ENCODE data around the gene DNMT1.
"Not testable (repeated sequence)": the region's sequence is repeated elsewhere in the genome, so short reads cannot be mapped to it uniquely, and the experiment has no call there.

DNMT1 gene

GRCh38 chr19:10194500-10195198 is at the start of gene DNMT1:
DNMT1 (minus strand) TSS chr19:10194953; CDS start chr19:10194899, 54 bp downstream.
- Histone ChIP-seq H3K4me1 (ENCODE audit: control insufficient read depth, insufficient read depth, low read length) (no peaks in the 10 kb centered on the region), H3K27me3 (ENCODE audit: control insufficient read depth, insufficient read depth, low read length) (no peaks in the 10 kb centered on the region)

GRCh38 chr19:10243606-10244005 is 48.9 kb upstream of the DNMT1 start:
- H3K4me1 ChIP-seq (ENCODE audit: control insufficient read depth, insufficient read depth, low read length), result peaks cover 5% of the 10 kb centered on the region; the same call in 1 of the 2 replicates
- no peaks in the 10 kb centered on the region for H3K27me3 ChIP-seq (ENCODE audit: control insufficient read depth, insufficient read depth, low read length)
- no peak overlapping the region for H3K27ac ChIP-seq (ENCODE audit: low read depth, low read length)
- H3K9me3 ChIP-seq (ENCODE audit: control insufficient read depth, insufficient read depth, low read length), result no peaks in the 10 kb centered on the region
- no peaks in the 10 kb centered on the region for H3K36me3 ChIP-seq (ENCODE audit: control insufficient read depth, insufficient read depth, low read length)
- no peak overlapping the region for H3K4me3 ChIP-seq (ENCODE audit: low read depth, low read length)
- H3K9ac ChIP-seq (ENCODE audit: low read depth, low read length), result no peak overlapping the region

More at GRCh38 chr19:10194500-10195198, at the start of gene DNMT1:
- H3K27ac ChIP-seq (ENCODE audit: low read depth, low read length), result peak within 1 kb of the TSS; percentile 95
- peaks cover 15% of the 10 kb centered on the region for H3K36me3 ChIP-seq (ENCODE audit: control insufficient read depth, insufficient read depth, low read length)
- H3K9ac ChIP-seq (ENCODE audit: low read depth, low read length), result peak within 1 kb of the TSS; percentile 83
- H3K4me3 ChIP-seq (ENCODE audit: low read depth, low read length), result peak within 1 kb of the TSS; percentile 85
- H3K9me3 ChIP-seq (ENCODE audit: control insufficient read depth, insufficient read depth, low read length), result no peaks in the 10 kb centered on the region

DNA sequence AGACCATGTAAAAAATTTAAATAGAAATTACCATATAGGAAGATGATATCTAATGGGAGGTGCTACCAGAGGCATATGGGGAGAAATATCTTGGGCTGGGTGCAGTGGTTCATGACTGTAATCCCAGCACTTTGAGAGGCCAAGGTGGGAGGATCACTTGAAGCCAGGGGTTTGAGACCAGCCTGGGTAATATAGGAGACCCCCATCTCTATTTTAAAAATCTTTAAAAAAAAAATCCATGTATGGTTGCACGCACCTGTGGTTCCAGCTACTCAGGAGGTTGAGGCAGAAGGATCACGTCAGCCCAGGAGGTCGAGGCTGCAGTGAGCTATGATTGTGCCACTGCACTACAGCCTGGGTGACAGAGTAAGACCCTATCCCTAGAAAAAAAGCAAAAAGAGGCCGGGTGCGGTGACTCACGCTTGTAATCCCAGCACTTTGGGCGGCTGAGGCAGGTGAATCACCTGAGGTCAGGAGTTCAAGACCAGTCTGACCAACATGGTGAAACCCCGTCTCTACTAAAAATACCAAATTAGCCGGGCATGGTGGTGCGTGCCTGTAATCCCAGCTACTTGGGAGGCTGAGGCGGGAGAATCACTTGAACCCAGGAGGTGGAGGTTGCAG is 47.2 kb upstream of the DNMT1 start:
- not testable (repeated sequence) for H3K36me3 ChIP-seq (ENCODE audit: control insufficient read depth, insufficient read depth, low read length); H3K4me3 ChIP-seq (ENCODE audit: low read depth, low read length); H3K27ac ChIP-seq (ENCODE audit: low read depth, low read length); H3K9ac ChIP-seq (ENCODE audit: low read depth, low read length); H3K9me3 ChIP-seq (ENCODE audit: control insufficient read depth, insufficient read depth, low read length); H3K4me1 ChIP-seq (ENCODE audit: control insufficient read depth, insufficient read depth, low read length); H3K27me3 ChIP-seq (ENCODE audit: control insufficient read depth, insufficient read depth, low read length)

DNA sequence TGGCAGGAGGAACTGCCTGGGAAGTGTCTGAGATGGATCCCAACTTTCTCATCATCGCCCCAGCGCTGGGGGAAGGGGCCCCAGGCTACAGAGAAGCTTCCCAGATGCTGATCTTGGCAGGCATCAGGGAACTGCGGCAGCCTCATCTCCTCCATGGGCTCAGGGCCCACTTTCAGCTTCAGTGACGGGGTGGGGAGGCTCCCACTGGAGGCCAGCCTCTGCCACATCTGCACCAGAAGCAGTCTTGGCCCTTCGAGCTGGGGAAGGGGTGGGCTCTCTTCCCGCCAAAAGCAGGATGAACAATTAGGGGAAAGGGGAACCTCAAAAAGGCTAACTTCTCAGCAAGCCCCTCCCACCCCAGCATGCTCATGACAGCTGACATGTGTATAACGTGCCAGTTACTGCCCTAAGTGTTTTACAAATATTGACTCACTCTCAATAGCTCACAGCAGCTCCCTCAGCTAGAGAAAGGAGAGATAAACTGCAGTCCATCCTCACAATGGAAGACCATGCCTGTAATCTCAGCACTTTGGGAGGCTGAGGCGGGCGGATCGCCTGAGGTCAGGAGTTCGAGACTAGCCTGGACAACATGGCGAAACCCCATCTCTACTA is 43.5 kb upstream of the DNMT1 start:
- Histone ChIP-seq H3K36me3 (ENCODE audit: control insufficient read depth, insufficient read depth, low read length) (no peaks in the 10 kb centered on the region), H3K9me3 (ENCODE audit: control insufficient read depth, insufficient read depth, low read length) (no peaks in the 10 kb centered on the region), H3K27ac (ENCODE audit: low read depth, low read length) (no peak overlapping the region), H3K4me1 (ENCODE audit: control insufficient read depth, insufficient read depth, low read length) (peaks cover 5% of the 10 kb centered on the region; the same call in 1 of the 2 replicates), H3K9ac (ENCODE audit: low read depth, low read length) (no peak overlapping the region), H3K4me3 (ENCODE audit: low read depth, low read length) (no peak overlapping the region), H3K27me3 (ENCODE audit: control insufficient read depth, insufficient read depth, low read length) (no peaks in the 10 kb centered on the region)

DNA sequence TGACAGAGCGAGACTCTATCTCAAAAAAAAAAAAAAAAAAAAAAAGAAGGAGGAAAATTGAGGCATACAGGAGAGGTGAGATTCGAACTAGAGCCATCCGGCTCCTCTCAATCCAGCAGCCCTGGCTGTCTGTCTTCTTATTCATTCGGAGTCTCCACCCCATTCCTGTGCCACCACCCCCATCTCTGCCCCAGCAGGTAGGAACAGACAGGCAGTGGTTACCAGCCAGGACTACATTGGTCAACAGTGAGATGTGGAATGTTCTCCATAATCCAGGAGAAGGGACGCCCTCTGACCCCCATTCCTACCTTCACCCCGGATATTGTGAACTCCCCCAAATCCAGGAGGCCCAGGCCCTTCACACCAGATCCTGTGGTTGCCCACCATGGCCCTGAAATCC is 42.9 kb upstream of the DNMT1 start:
- Histone ChIP-seq H3K9me3 (ENCODE audit: control insufficient read depth, insufficient read depth, low read length) (no peaks in the 10 kb centered on the region), H3K4me1 (ENCODE audit: control insufficient read depth, insufficient read depth, low read length) (peaks cover 3% of the 10 kb centered on the region; the same call in 1 of the 2 replicates), H3K9ac (ENCODE audit: low read depth, low read length) (no peak overlapping the region), H3K4me3 (ENCODE audit: low read depth, low read length) (no peak overlapping the region), H3K27ac (ENCODE audit: low read depth, low read length) (no peak overlapping the region), H3K27me3 (ENCODE audit: control insufficient read depth, insufficient read depth, low read length) (no peaks in the 10 kb centered on the region), H3K36me3 (ENCODE audit: control insufficient read depth, insufficient read depth, low read length) (no peaks in the 10 kb centered on the region)

DNA sequence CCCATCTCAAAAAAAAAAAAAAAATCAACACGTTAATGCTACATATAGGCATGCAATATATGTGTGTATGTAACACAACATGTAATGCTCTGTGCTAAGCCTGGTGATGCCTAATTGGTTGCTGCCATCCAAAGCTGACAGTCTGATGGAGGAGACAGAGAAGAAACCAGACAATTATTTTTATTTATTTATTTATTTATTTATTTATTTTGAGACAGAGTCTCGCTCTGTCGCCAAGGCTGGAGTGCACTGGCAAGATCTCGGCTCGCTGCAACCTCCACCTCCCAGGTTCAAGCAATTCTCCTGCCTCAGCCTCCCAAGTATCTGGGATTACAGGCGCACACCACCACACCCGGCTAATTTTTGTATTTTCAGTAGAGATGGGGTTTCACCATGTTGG is 40.7 kb upstream of the DNMT1 start:
- H3K4me1 ChIP-seq (ENCODE audit: control insufficient read depth, insufficient read depth, low read length); H3K9ac ChIP-seq (ENCODE audit: low read depth, low read length); H3K27ac ChIP-seq (ENCODE audit: low read depth, low read length): not testable (repeated sequence)

DNA sequence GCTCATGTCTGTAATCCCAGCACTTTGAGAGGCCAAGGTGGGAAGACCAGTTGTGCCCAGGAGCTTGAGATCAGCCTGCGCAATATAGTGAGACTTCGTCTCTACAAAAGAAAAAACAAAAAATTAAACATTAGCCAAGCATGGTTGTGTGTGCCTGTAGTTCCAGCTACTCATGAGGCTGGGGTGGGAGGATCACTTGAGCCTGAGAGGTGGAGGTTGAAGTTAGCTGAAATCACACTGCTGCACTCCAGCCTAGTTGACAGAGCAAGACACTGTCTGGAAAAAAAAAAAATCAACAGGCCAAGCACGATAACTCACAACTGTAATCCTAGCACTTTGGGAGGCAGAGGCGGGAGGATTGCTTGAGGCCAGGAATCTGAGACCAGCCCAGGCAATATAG is 40.2 kb upstream of the DNMT1 start:
- Histone ChIP-seq H3K27ac (ENCODE audit: low read depth, low read length) (no peak overlapping the region), H3K9ac (ENCODE audit: low read depth, low read length) (no peak overlapping the region), H3K4me1 (ENCODE audit: control insufficient read depth, insufficient read depth, low read length) (no peaks in the 10 kb centered on the region)

More for the DNA sequence above, 40.7 kb upstream of the DNMT1 start:
- not testable (repeated sequence) for H3K4me3 ChIP-seq (ENCODE audit: low read depth, low read length); H3K9me3 ChIP-seq (ENCODE audit: control insufficient read depth, insufficient read depth, low read length); H3K27me3 ChIP-seq (ENCODE audit: control insufficient read depth, insufficient read depth, low read length); H3K36me3 ChIP-seq (ENCODE audit: control insufficient read depth, insufficient read depth, low read length)

GRCh38 chr19:10233946-10234345 is 39.2 kb upstream of the DNMT1 start:
- Histone ChIP-seq H3K36me3 (ENCODE audit: control insufficient read depth, insufficient read depth, low read length) (no peaks in the 10 kb centered on the region), H3K27ac (ENCODE audit: low read depth, low read length) (no peak overlapping the region), H3K9me3 (ENCODE audit: control insufficient read depth, insufficient read depth, low read length) (no peaks in the 10 kb centered on the region), H3K4me1 (ENCODE audit: control insufficient read depth, insufficient read depth, low read length) (peaks cover 3% of the 10 kb centered on the region; the same call in 1 of the 2 replicates), H3K4me3 (ENCODE audit: low read depth, low read length) (no peak overlapping the region), H3K9ac (ENCODE audit: low read depth, low read length) (no peak overlapping the region), H3K27me3 (ENCODE audit: control insufficient read depth, insufficient read depth, low read length) (no peaks in the 10 kb centered on the region)

More for the DNA sequence above, 40.2 kb upstream of the DNMT1 start:
- H3K4me3 ChIP-seq (ENCODE audit: low read depth, low read length), result no peak overlapping the region
- no peaks in the 10 kb centered on the region for H3K9me3 ChIP-seq (ENCODE audit: control insufficient read depth, insufficient read depth, low read length)
- no peaks in the 10 kb centered on the region for H3K27me3 ChIP-seq (ENCODE audit: control insufficient read depth, insufficient read depth, low read length)
- H3K36me3 ChIP-seq (ENCODE audit: control insufficient read depth, insufficient read depth, low read length), result no peaks in the 10 kb centered on the region

GRCh38 chr19:10231612-10232228 is 37.0 kb upstream of the DNMT1 start:
- Histone ChIP-seq H3K9me3 (ENCODE audit: control insufficient read depth, insufficient read depth, low read length) (no peaks in the 10 kb centered on the region), H3K36me3 (ENCODE audit: control insufficient read depth, insufficient read depth, low read length) (no peaks in the 10 kb centered on the region), H3K27ac (ENCODE audit: low read depth, low read length) (peak overlapping the region; percentile 88), H3K27me3 (ENCODE audit: control insufficient read depth, insufficient read depth, low read length) (no peaks in the 10 kb centered on the region), H3K9ac (ENCODE audit: low read depth, low read length) (peak overlapping the region; percentile 51), H3K4me3 (ENCODE audit: low read depth, low read length) (peak overlapping the region; percentile 80), H3K4me1 (ENCODE audit: control insufficient read depth, insufficient read depth, low read length) (peaks cover 5% of the 10 kb centered on the region; the same call in 1 of the 2 replicates)

DNA sequence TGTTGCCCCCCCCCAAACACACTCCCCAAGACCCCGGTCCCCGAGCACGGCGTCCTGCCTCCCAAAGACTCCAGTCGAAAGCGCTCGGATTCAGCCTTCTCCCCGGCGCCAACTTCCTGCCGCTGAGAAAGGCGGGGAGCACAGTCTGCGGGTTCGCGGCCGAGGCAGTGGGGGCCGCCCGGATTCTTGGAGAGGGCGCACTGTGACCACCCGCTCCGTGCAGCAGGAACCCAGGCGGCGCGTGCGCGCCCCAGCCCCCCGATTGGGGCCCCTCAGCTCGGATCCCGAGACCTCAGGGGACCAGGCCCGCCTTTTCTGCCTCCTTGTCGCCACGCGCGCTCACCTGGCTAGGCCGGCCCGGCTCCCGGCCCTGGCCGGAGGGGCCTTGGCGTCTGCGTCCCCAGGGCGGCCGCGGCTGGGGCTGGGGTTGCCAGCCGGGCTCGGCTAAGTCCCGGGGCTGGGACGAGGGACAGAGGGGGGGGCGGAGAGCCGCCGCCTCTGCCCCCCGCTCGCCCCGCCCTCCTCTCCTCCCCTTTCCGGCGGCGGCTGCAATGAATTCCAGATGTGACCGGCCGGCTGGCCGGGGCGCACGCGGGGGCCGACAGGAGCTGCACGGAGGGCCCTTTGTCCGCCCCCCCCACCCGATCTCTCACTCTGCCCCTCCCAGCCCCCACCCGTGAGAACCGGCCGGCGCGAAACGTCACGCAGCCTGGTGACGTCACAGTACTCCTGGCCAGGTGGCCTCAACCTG is 36.3 kb upstream of the DNMT1 start, which contains the start of gene S1PR2:
S1PR2 (minus strand) TSS at position 471 of the 751 bp plus-strand sequence. CDS start 6,426 bp downstream, outside the sequence.
- H3K4me1 ChIP-seq (ENCODE audit: control insufficient read depth, insufficient read depth, low read length), result peaks cover 5% of the 10 kb centered on the region; the same call in 1 of the 2 replicates
- H3K27ac ChIP-seq (ENCODE audit: low read depth, low read length), result peak within 1 kb of the TSS; percentile 88
- peak within 1 kb of the TSS; percentile 78 for H3K9ac ChIP-seq (ENCODE audit: low read depth, low read length)
- peak within 1 kb of the TSS; percentile 80 for H3K4me3 ChIP-seq (ENCODE audit: low read depth, low read length)
- no peaks in the 10 kb centered on the region for H3K27me3 ChIP-seq (ENCODE audit: control insufficient read depth, insufficient read depth, low read length)
- no peaks in the 10 kb centered on the region for H3K9me3 ChIP-seq (ENCODE audit: control insufficient read depth, insufficient read depth, low read length)
- no peaks in the 10 kb centered on the region for H3K36me3 ChIP-seq (ENCODE audit: control insufficient read depth, insufficient read depth, low read length)

Data from HUES48 (cell line).